ENCODE measurements around the gene PNPLA8. TPM values are rescaled to one million over a fixed set of nuclear protein-coding genes. Genes with fewer than 3 reads are reported as not detected.

The PNPLA8 gene
- total RNA-seq, 1 experiment from 2014 or later, result 10.9 TPM

- no peak for DNase-seq (ENCODE audit: low spot score)
These were observed 77.1 kb downstream of the PNPLA8 start for GRCh38 chr7:108448584-108449505.

- DNase-seq (ENCODE audit: low spot score), result no peak
These were observed 83.8 kb downstream of the PNPLA8 start for GRCh38 chr7:108442039-108442568.

GRCh38 chr7:108441392-108441955, 84.5 kb downstream of the PNPLA8 start:
- DNase-seq (ENCODE audit: low spot score), result no peak

GRCh38 chr7:108440613-108441012, 85.3 kb downstream of the PNPLA8 start:
- DNase-seq (ENCODE audit: low spot score), result no peak

- no peak for DNase-seq (ENCODE audit: low spot score)
These were observed 89.0 kb downstream of the PNPLA8 start for GRCh38 chr7:108436906-108437305.

- DNase-seq (ENCODE audit: low spot score), result no peak
These were observed 91.9 kb downstream of the PNPLA8 start for GRCh38 chr7:108434010-108434409.

- DNase-seq (ENCODE audit: low spot score), result no peak
These were observed 94.8 kb downstream of the PNPLA8 start for GRCh38 chr7:108431099-108431498.

- no peak for DNase-seq (ENCODE audit: low spot score)
These were observed 95.3 kb downstream of the PNPLA8 start for GRCh38 chr7:108430664-108431063.

- DNase-seq (ENCODE audit: low spot score), result no peak
These were observed 98.2 kb downstream of the PNPLA8 start for GRCh38 chr7:108427766-108428165.

- DNase-seq (ENCODE audit: low spot score), result no peak
These were observed 100.1 kb downstream of the PNPLA8 start for GRCh38 chr7:108425714-108426275.

GRCh38 chr7:108424013-108424412, 101.9 kb downstream of the PNPLA8 start:
- DNase-seq (ENCODE audit: low spot score), result no peak

GRCh38 chr7:108423089-108423989, 102.6 kb downstream of the PNPLA8 start:
- no peak for DNase-seq (ENCODE audit: low spot score)

GRCh38 chr7:108421720-108422331, 104.1 kb downstream of the PNPLA8 start:
- DNase-seq (ENCODE audit: low spot score), result peak; percentile 31

Other genes with a start within 250 kb of the PNPLA8 start
- 0.16 and 0.61 TPM in 2 replicates for gene NRCAM, start 69.7 kb downstream of the PNPLA8 start, total RNA-seq (2014; rRNA removed; shearing (Covaris generic))
- gene THAP5, start 43.6 kb upstream of the PNPLA8 start, total RNA-seq (2014; rRNA removed; shearing (Covaris generic)), result 7.7 and 7.9 TPM in 2 replicates
- gene DNAJB9, start 43.7 kb upstream of the PNPLA8 start, total RNA-seq (2014; rRNA removed; shearing (Covaris generic)), result 24.1 and 25.1 TPM in 2 replicates